K562 (cell line): Measurements from ENCODE around the gene MPIG6B. TPM values are rescaled to one million over a fixed set of nuclear protein-coding genes. Genes with fewer than 3 reads are reported as not detected.
A peak's percentile ranks its signal among the peaks of the same experiment; 100 is the strongest.

Source experiments
- CCNT2 ChIP-seq: IDR thresholded peaks from 2 replicates; pipeline ENCODE4 v1.6.1; 2011; ENCODE audit warnings: borderline replicate concordance, low read depth, mild to moderate bottlenecking, moderate library complexity, mixed read lengths, low read length; ENCODE audit not compliant: insufficient read length; ENCODE audit errors: extremely low read depth
- CREM ChIP-seq: IDR thresholded peaks from 2 replicates; pipeline ENCODE4 v1.6.1; 2014; ENCODE audit warnings: antibody characterized with exemption, low read depth
- EHMT2 ChIP-seq: fragments of 450-650 bp; IDR thresholded peaks from 2 replicates; pipeline ENCODE4 v1.6.1; 2018; ENCODE audit warnings: antibody characterized with exemption
- NR3C1 ChIP-seq: sonication (generic); formaldehyde crosslinking; IDR thresholded peaks from 2 replicates; pipeline ENCODE4 v1.8.1; 2022; ENCODE audit warnings: missing genetic modification reagents
- SNRNP70 ChIP-seq: fragments of 200-400 bp; formaldehyde crosslinking; optimal IDR thresholded peaks from 2 replicates; pipeline ENCODE3; 2017; ENCODE audit warnings: low read depth, low read length
- SRSF7 ChIP-seq: fragments of 200-400 bp; formaldehyde crosslinking; optimal IDR thresholded peaks from 2 replicates; pipeline ENCODE3; 2017; ENCODE audit warnings: mild to moderate bottlenecking, low read depth, low read length
- STAG1 ChIP-seq: sonication (generic); formaldehyde crosslinking; IDR thresholded peaks from 2 replicates; pipeline ENCODE4 v1.5.0; 2020; ENCODE audit warnings: missing genetic modification reagents, borderline replicate concordance
- TAF1 ChIP-seq: IDR thresholded peaks from 2 replicates; pipeline ENCODE4 v1.6.1; 2011; ENCODE audit warnings: mild to moderate bottlenecking, low read length, moderate library complexity; ENCODE audit not compliant: insufficient read depth, control insufficient read depth, severe bottlenecking; ENCODE audit errors: extremely low read depth
- TRIM24 ChIP-seq, 2 experiments: fragments of 450-650 bp; IDR thresholded peaks; 2 replicates each; pipeline ENCODE4 v1.6.1; 2016
- ZNF41 ChIP-seq: fragments of 250-450 bp; sonication (Bioruptor Pico); conservative IDR thresholded peaks from 2 replicates; pipeline ENCODE4 v1.4.0; 2020; ENCODE audit warnings: mild to moderate bottlenecking
- polyA plus RNA-seq, 8 experiments: library from polyadenylated mRNA; depleted of rRNA in 4 of 8; stranded (reverse) in 5 of 8; unstranded in 3 of 8; fragments of >200 nt; fragmentation: Nextera tagmentation in 2 of 8; fragmentation: Illumina TruSeq in 1 of 8; extraction: Ambion mirVana in 2 of 8; extraction: Trizol in 1 of 8; gene quantifications; 2 replicates each; pipeline versions ENCODE4 v1.2.1 to v1.2.3, GENCODE V29; 2011 to 2014; ENCODE audit warnings: inconsistent platforms in 1 of 8, missing spikeins in 1 of 8
- total RNA-seq, 7 experiments: library from RNA; depleted of rRNA in 6 of 7; stranded (reverse); fragments of >200 nt in 6 of 7; fragmentation: Illumina TruSeq in 2 of 7; extraction: Trizol in 2 of 7; gene quantifications; 2 replicates each; pipeline versions ENCODE4 v1.2.1 to v1.2.3, GENCODE V29; 2011 to 2021; ENCODE audit warnings: low replicate concordance in 1 of 7
- TF ChIP-seq, protein P1 (sequence below): fragments of 250-450 bp; sonication (Bioruptor Pico); IDR thresholded peaks from 2 replicates; pipeline ENCODE4 v1.4.0; 2020
- TF ChIP-seq, protein P2 (sequence below): fragments of 450-650 bp; IDR thresholded peaks from one replicate; pipeline ENCODE4 v1.6.1; 2018; ENCODE audit warnings: mild to moderate bottlenecking, moderate library complexity; ENCODE audit not compliant: partially characterized antibody
- TF ChIP-seq, protein P3 (sequence below): fragments of 200-800 bp; sonication (Bioruptor generic); IDR thresholded peaks from 2 replicates; pipeline ENCODE4 v1.6.1; 2017; ENCODE audit warnings: missing genetic modification characterization, missing compliant biosample characterization
- TF ChIP-seq, protein P4 (sequence below), 2 experiments: fragments of 450-650 bp; conservative IDR thresholded peaks; 2 replicates each; pipeline ENCODE4 v1.6.1; 2017; ENCODE audit warnings: mild to moderate bottlenecking in 2 of 2, moderate library complexity in 2 of 2
- TF ChIP-seq, protein P5 (sequence below): fragments of 450-650 bp; IDR thresholded peaks from 2 replicates; pipeline ENCODE4 v1.6.1; 2018; ENCODE audit not compliant: partially characterized antibody

Gene MPIG6B
- total and polyA plus RNA-seq, 9 of the 15 experiments (the other 6 are each of a cell fraction or from before 2014, with no cell fraction given): 0.11 to 1.2 (median 0.28) TPM; not detected in 1

DNA sequence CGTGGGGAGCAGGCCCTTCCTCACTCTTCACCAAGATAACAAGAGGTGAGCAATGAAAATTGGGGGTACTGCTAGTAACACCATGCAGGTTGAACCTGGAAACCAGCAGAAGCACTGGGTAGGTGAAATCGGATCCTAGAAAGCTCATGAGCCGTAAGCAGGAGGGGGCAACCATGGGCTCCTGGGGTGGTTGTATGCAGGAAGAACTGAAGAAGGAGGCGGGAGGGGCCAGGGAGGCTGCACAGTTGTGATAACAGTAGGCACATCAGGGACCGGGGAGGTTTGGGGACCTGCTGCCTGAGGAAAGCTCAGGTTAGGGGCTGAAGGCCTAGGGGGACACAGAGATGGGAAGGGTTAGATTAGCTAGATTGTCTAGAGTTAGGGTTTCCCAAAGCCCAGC lies 36.7 kb upstream of the MPIG6B start (continued):
- TF ChIP-seq NR3C1 (CRISPR knock-in tag): no peak
- TF ChIP-seq TAF1: peak; percentile 1
- TF ChIP-seq, protein P1, sequence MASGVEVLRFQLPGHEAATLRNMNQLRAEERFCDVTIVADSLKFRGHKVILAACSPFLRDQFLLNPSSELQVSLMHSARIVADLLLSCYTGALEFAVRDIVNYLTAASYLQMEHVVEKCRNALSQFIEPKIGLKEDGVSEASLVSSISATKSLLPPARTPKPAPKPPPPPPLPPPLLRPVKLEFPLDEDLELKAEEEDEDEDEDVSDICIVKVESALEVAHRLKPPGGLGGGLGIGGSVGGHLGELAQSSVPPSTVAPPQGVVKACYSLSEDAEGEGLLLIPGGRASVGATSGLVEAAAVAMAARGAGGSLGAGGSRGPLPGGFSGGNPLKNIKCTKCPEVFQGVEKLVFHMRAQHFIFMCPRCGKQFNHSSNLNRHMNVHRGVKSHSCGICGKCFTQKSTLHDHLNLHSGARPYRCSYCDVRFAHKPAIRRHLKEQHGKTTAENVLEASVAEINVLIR (CRISPR knock-in tag): no peak
- TF ChIP-seq, protein P2, sequence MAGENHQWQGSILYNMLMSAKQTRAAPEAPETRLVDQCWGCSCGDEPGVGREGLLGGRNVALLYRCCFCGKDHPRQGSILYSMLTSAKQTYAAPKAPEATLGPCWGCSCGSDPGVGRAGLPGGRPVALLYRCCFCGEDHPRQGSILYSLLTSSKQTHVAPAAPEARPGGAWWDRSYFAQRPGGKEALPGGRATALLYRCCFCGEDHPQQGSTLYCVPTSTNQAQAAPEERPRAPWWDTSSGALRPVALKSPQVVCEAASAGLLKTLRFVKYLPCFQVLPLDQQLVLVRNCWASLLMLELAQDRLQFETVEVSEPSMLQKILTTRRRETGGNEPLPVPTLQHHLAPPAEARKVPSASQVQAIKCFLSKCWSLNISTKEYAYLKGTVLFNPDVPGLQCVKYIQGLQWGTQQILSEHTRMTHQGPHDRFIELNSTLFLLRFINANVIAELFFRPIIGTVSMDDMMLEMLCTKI: no peak
- no peak for TF ChIP-seq ZNF41 (CRISPR knock-in tag)
- TF ChIP-seq STAG1 (CRISPR knock-in tag): no peak
- no peak for TF ChIP-seq SRSF7
- TF ChIP-seq SNRNP70: no peak
- TF ChIP-seq, protein P3, sequence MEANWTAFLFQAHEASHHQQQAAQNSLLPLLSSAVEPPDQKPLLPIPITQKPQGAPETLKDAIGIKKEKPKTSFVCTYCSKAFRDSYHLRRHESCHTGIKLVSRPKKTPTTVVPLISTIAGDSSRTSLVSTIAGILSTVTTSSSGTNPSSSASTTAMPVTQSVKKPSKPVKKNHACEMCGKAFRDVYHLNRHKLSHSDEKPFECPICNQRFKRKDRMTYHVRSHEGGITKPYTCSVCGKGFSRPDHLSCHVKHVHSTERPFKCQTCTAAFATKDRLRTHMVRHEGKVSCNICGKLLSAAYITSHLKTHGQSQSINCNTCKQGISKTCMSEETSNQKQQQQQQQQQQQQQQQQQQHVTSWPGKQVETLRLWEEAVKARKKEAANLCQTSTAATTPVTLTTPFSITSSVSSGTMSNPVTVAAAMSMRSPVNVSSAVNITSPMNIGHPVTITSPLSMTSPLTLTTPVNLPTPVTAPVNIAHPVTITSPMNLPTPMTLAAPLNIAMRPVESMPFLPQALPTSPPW (CRISPR knock-in tag): peak; percentile 61
- TF ChIP-seq EHMT2: 0 out of 2 replicates have a peak, but pooled peaks have one; percentile 46
- 0 out of 4 replicates have a peak, but pooled peaks of 1 of the 2 experiments have one; percentile 49 for TF ChIP-seq TRIM24 (IDR thresholded peaks at IDR 0.05)
- TF ChIP-seq, protein P4, sequence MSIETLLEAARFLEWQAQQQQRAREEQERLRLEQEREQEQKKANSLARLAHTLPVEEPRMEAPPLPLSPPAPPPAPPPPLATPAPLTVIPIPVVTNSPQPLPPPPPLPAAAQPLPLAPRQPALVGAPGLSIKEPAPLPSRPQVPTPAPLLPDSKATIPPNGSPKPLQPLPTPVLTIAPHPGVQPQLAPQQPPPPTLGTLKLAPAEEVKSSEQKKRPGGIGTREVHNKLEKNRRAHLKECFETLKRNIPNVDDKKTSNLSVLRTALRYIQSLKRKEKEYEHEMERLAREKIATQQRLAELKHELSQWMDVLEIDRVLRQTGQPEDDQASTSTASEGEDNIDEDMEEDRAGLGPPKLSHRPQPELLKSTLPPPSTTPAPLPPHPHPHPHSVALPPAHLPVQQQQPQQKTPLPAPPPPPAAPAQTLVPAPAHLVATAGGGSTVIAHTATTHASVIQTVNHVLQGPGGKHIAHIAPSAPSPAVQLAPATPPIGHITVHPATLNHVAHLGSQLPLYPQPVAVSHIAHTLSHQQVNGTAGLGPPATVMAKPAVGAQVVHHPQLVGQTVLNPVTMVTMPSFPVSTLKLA (conservative IDR thresholded peaks at IDR 0.05): 0 out of 4 replicates have a peak, but pooled peaks of 1 of the 2 experiments have one; percentile 29
- no peak for TF ChIP-seq CCNT2
- TF ChIP-seq CREM: 0 out of 2 replicates have a peak, but pooled peaks have one; percentile 44
- TF ChIP-seq, protein P5, sequence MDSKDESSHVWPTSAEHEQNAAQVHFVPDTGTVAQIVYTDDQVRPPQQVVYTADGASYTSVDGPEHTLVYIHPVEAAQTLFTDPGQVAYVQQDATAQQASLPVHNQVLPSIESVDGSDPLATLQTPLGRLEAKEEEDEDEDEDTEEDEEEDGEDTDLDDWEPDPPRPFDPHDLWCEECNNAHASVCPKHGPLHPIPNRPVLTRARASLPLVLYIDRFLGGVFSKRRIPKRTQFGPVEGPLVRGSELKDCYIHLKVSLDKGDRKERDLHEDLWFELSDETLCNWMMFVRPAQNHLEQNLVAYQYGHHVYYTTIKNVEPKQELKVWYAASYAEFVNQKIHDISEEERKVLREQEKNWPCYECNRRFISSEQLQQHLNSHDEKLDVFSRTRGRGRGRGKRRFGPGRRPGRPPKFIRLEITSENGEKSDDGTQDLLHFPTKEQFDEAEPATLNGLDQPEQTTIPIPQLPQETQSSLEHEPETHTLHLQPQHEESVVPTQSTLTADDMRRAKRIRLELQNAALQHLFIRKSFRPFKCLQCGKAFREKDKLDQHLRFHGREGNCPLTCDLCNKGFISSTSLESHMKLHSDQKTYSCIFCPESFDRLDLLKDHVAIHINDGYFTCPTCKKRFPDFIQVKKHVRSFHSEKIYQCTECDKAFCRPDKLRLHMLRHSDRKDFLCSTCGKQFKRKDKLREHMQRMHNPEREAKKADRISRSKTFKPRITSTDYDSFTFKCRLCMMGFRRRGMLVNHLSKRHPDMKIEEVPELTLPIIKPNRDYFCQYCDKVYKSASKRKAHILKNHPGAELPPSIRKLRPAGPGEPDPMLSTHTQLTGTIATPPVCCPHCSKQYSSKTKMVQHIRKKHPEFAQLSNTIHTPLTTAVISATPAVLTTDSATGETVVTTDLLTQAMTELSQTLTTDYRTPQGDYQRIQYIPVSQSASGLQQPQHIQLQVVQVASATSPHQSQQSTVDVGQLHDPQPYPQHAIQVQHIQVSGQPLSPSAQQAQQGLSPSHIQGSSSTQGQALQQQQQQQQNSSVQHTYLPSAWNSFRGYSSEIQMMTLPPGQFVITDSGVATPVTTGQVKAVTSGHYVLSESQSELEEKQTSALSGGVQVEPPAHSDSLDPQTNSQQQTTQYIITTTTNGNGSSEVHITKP: peak; percentile 65
